Measurements from ENCODE around the gene TMEM269.
"Not testable (repeated sequence)": the region's sequence is repeated elsewhere in the genome, so short reads cannot be mapped to it uniquely, and the experiment has no call there.

TMEM269 gene

GRCh38 chr1:42748461-42749410 is 36.1 kb upstream of the TMEM269 start:
- DNase-seq: no peak

GRCh38 chr1:42750041-42750440 is 34.8 kb upstream of the TMEM269 start:
- no peak for DNase-seq

- DNase-seq: not testable (repeated sequence)
Observed at GRCh38 chr1:42751511-42752070, 33.2 kb upstream of the TMEM269 start.

DNA sequence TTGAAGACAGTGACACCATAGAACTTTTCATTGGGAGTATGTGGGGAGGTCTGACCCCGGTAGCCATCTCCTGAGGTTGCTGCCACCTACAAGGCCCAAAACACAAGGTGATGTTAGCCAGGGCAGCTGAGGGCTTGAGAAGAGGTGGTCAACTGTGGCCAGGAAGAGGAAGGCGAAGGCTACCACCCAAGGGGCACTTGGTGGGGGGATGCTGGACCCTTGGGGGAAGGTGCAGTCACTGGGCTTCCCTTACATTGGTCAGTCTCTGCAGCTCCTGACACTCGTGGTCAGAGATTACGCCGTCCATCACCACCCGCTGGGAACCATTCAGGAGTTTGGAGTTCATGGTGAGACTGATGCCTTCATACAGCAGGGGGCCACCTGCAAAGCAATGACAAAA is 32.5 kb upstream of the TMEM269 start:
- no peak for DNase-seq

DNA sequence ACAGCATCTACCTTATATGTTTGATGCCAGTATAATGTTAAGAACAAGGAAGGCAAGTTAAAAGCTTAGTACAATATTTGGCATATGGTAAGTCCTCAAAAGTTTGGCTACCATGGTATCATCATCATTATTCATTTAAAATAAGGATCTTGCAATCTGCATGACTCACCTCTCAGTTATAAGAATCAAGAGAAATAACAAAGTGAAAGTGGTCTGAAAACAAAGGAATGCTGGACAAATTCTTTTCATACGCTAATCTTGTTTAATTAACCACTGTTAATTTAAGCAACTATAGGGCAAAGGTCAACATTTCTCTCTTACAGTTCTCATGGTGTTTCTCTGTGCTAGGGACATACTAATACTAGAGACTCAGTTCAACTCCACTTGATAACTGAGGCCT is 31.7 kb upstream of the TMEM269 start:
- no peak for DNase-seq

DNA sequence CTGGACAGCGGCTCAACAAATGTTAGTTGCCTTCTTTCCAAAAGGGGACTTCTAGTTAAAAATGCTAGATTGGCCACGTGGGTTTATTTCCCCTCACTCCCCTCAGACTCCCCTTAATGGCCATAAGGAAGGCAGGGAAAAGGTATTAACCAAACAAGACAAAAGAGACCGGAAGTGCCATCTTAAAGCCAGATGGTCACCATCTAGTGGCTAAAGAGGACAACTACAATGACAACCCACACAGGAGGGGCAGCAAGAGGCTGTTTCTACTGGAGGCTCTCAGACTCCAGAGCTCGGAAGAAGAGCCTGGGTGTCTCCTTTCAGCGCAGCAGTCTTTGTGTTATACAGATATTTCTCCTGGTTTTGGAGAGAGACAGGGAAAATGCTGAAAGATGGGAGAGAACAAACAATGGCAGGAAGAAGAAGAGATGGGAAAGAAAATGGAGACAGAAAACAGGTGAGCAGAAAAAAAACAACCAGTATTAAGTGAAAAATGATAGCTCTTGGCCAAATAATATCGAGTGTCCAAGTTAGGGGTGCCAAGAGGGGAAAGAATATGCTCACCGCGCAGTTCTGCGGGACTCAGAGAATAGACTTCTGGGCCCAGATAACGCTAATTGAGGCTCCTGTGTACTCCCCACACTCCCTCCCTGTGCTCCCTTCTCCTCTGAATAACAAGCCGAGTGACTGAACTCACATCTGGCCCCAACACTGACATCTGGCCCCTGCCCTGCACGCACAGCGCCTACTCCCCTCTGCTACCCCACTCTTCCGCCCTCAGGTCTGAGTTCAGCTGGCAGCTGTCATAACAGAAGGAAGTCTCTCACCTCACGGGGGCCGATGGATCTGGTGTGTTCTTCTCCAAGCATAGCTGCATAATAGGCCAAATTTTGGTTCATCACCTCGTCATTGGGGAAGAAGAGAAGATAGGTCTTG is 27.6 kb upstream of the TMEM269 start:
- no peak for DNase-seq

DNA sequence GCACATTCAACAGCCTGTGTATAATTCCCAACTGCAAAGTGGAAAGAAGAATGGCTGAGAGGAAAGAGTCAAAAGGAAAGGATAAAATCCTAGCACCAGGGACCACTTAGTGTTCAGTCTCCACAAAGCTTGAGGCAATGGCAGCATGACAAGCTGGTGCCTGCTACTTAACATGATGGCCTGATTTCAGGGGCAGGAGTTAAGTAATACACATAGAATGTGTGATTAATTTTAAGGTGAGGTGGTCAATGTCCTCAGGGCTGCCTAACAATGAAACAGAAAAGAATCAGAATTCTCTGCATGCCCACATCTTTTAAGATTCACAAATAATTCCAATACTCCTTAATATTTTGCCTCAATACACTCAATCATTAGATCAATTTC is 26.9 kb upstream of the TMEM269 start:
- no peak for DNase-seq

DNA sequence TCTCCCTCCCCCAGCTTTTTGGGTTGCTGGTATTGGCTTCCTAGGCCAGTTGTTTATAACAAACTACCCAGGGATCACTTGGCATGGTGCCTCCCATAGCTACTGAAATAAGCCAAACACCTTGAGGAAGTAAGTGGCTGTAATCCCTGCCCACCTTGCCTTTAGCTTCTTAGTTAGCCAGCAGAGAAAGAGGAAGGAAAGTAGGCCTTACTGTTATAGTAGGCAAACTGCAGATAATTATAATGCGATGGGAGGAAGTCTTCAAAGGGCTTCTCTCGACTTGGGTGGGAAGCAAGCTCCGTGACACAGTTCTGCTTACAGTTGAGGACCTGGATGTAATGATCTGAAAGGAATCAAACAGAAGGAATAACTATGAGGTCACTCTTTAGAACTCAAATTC is 26.1 kb upstream of the TMEM269 start:
- DNase-seq: no peak

GRCh38 chr1:42759114-42759513 is 25.7 kb upstream of the TMEM269 start:
- DNase-seq: no peak

DNA sequence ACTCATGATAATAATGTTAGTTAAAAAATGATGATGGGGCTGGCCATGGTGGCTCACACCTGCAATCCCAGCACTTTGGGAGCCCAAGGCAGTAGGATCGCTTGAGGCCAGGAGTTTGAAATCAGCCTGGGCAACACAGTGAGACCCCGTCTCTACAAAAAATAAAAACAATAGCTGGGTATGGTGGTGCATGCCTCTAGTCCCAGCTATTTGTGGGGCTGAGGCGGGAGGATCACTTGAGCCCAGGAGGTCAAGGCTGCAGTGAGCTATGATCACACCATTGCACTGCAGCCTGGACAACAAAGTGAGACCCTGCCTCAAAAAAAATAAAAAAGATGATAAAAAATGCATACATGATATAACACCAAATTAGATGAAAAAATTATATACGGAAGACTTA is 23.2 kb upstream of the TMEM269 start:
- DNase-seq: no peak

GRCh38 chr1:42762269-42762668 is 22.5 kb upstream of the TMEM269 start:
- no peak for DNase-seq

- DNase-seq: no peak
Observed at GRCh38 chr1:42765269-42765668, 19.5 kb upstream of the TMEM269 start.

GRCh38 chr1:42765832-42766740 is 18.7 kb upstream of the TMEM269 start:
- no peak for DNase-seq

DNA sequence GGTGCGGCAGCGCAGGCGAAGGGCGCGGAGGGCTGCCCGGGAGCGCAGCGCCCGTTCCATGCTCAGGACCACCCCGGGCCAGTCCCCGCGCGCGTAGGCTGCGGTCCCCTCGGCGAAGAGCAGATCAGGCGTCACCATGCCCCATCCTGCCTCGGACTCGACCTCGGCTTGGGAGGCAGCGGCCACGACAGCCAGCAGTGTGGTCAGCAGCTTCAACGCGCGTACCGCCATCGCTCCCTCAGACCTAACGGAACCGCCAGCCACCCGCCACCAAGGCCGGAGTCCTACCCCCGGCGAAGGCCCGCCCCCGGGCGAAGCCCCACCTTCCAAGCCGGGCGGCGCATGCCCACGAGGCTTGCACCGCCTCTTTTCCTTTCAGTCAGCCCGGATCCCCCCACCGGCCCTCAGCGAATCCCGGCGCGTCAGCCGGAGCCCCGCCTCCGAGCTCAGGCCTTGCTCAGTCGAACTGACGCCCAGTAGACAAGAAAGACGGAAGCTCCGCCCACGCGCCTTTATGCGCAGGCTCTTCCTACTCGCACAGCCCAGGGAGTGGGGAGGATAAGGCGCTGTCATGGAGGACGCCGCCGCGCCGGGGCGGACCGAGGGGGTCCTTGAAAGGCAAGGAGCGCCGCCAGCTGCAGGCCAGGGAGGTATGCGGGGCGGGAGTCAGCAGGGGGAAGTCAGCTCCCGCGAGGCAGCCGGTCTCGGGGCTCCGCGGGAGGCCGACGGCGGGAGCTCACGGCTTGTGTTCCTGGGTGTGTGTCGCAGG is 17.9 kb upstream of the TMEM269 start, which contains the start of the genes C1orf50 and P3H1:
C1orf50 (plus strand) TSS at position 509 of the 769 bp plus-strand sequence; CDS start at position 572, 63 bp downstream.
P3H1 (minus strand) TSS at position 288 of the 769 bp plus-strand sequence; CDS start at position 231, 57 bp downstream.
- DNase-seq: peak; percentile 91

- DNase-seq: no peak
Observed at GRCh38 chr1:42767510-42768000, 17.2 kb upstream of the TMEM269 start.

DNA sequence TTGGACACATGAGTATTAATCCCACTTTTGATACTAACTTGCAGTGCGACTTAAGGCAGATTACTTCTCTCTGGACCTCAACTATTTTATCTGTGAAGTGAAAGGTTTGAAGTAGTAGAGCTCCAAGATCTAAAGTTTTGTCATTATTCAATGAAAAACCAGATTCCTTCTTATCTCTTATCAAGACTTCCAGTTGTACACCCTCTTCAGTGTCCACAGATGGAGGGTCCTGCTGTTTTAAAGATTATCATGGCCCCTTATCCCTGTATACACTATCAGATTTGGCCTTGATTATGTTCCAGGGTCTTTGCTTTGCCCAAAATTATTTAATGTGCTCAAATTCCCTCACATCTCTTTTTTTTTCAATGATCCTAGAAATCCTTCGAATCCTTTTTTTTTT is 16.6 kb upstream of the TMEM269 start:
- no peak for DNase-seq

GRCh38 chr1:42769811-42770210 is 15.0 kb upstream of the TMEM269 start:
- DNase-seq: no peak

DNA sequence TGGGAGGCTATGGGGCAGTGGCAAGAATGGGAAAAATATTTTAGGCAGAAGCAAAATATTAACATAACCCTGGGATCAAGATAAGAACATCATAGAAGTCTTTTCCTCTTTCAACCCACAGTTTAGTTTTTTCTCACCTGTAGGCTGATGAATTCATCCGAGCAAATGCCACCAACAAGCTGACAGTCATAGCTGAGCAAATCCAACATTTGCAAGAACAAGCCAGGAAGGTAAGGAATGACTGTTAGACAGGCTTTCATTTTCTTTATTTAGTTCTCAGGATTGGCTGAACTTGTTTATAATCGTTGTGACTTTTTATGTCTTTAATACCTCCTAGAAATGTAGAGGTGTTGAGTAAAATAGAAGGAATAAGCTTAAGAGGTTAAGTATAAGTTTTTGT is 11.4 kb upstream of the TMEM269 start:
- DNase-seq: no peak

DNA sequence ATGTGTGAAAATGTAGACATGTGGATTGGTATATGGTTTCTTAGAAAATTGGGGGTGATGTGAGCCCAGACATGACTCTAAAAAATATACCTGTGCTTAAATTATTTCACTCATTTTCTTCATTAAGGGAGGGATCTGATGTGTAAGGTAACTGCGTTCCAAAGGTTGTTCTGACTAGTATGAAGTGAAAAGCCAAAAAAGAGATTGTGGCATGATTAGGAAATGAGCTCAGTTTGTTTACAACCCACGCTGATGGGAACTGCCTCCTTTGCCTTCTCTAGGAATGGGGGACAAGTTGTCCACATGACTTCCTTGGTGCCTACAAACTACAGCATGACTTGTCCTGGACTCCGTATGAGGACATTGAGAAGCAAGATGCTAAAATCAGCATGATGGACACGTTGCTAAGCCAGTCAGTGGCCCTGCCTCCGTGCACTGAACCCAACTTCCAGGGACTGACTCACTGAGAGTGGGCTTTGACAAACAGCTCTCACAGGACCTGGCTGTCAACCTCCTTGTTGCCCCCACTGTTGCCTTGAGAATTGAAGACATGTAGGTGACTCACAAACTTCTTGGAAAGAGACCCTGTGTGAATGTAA is 9.8 kb upstream of the TMEM269 start:
- no peak for DNase-seq

DNA sequence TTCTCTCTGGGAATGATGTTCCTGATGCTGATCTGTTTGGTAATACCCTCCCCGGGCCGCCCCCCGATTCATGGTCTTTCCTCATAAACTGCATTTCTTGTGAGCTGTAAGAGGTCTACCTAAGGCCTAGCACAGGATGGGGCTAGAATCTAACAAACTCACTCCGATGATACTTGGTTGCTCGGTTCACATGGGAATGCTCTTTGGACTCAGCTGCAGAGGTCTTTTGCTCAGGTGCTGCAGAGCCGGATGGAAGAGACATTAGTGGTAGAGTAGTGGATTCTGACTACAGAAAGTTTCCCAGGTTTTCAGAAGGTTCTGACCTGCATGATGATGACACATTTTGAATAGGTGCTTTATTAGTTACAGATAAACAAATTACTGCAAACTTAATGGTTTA is 8.3 kb upstream of the TMEM269 start:
- DNase-seq: no peak

- DNase-seq: no peak
Observed at GRCh38 chr1:42777852-42778251, 6.9 kb upstream of the TMEM269 start.
